Measurements from ENCODE around the gene TTC28.

Gene TTC28

GRCh38 chr22:28346308-28346707 lies 333.3 kb downstream of the TTC28 start:
- no peak for DNase-seq

- DNase-seq = no peak
Measured at GRCh38 chr22:28344918-28345703, 334.5 kb downstream of the TTC28 start.

GRCh38 chr22:28341001-28341400 lies 338.6 kb downstream of the TTC28 start:
- DNase-seq = no peak

GRCh38 chr22:28333088-28333487 lies 346.6 kb downstream of the TTC28 start:
- DNase-seq = no peak

GRCh38 chr22:28332410-28332809 lies 347.2 kb downstream of the TTC28 start:
- DNase-seq = no peak

GRCh38 chr22:28331695-28332094 lies 347.9 kb downstream of the TTC28 start:
- DNase-seq = no peak

GRCh38 chr22:28329186-28330073 lies 350.2 kb downstream of the TTC28 start:
- DNase-seq = no peak

- DNase-seq = no peak
Measured at GRCh38 chr22:28328756-28329155, 350.9 kb downstream of the TTC28 start.

- no peak for DNase-seq
Measured at GRCh38 chr22:28316014-28316413, 363.6 kb downstream of the TTC28 start.

GRCh38 chr22:28314959-28315358 lies 364.7 kb downstream of the TTC28 start:
- DNase-seq = no peak

GRCh38 chr22:28310299-28310698 lies 369.3 kb downstream of the TTC28 start:
- DNase-seq = no peak

- DNase-seq = no peak
Measured at GRCh38 chr22:28299753-28300152, 379.9 kb downstream of the TTC28 start.

GRCh38 chr22:28299309-28299708 lies 380.3 kb downstream of the TTC28 start:
- no peak for DNase-seq

GRCh38 chr22:28297504-28297903 lies 382.1 kb downstream of the TTC28 start:
- no peak for DNase-seq

GRCh38 chr22:28296452-28296851 lies 383.2 kb downstream of the TTC28 start:
- no peak for DNase-seq

GRCh38 chr22:28283068-28283654 lies 396.5 kb downstream of the TTC28 start:
- DNase-seq = no peak

- no peak for DNase-seq
Measured at GRCh38 chr22:28282405-28283067, 397.1 kb downstream of the TTC28 start.

GRCh38 chr22:28279888-28280287 lies 399.8 kb downstream of the TTC28 start:
- DNase-seq = no peak

GRCh38 chr22:28269277-28269676 lies 410.4 kb downstream of the TTC28 start:
- no peak for DNase-seq

GRCh38 chr22:28268850-28269249 lies 410.8 kb downstream of the TTC28 start:
- DNase-seq = no peak

- no peak for DNase-seq
Measured at GRCh38 chr22:28268171-28268570, 411.5 kb downstream of the TTC28 start.

GRCh38 chr22:28260619-28261018 lies 419.0 kb downstream of the TTC28 start:
- DNase-seq = no peak

- DNase-seq = no peak
Measured at GRCh38 chr22:28259774-28260312, 419.8 kb downstream of the TTC28 start.

All from activated CD4-positive, alpha-beta T cell treated with anti-CD3 and anti-CD28 coated beads, Interleukin-2, amount 50 U/mL, for 4 hours (primary cell).